Ishikawa (cell line): ENCODE data around the gene FAM83F.

Experiments
- CEBPB ChIP-seq: IDR thresholded peaks from 2 replicates; pipeline ENCODE4 v1.6.1; 2012
- CREB1 ChIP-seq: IDR thresholded peaks from 2 replicates; pipeline ENCODE4 v1.6.1; 2012; ENCODE audit warnings: low read depth
- EGR1 ChIP-seq: IDR thresholded peaks from 2 replicates; pipeline ENCODE4 v1.6.1; 2012
- EP300 ChIP-seq: IDR thresholded peaks from 2 replicates; pipeline ENCODE4 v1.6.1; 2012; ENCODE audit warnings: borderline replicate concordance
- FOXM1 ChIP-seq: IDR thresholded peaks from 2 replicates; pipeline ENCODE4 v1.6.1; 2012; ENCODE audit warnings: low read depth, borderline replicate concordance
- MAX ChIP-seq: IDR thresholded peaks from 2 replicates; pipeline ENCODE4 v1.6.1; 2012
- NFIC ChIP-seq: IDR thresholded peaks from 2 replicates; pipeline ENCODE4 v1.6.1; 2012
- RAD21 ChIP-seq: IDR thresholded peaks from 2 replicates; pipeline ENCODE4 v1.6.1; 2012; ENCODE audit warnings: low read depth
- REST ChIP-seq: IDR thresholded peaks from 2 replicates; pipeline ENCODE4 v1.6.1; 2012; ENCODE audit warnings: low read depth, mild to moderate bottlenecking
- TAF1 ChIP-seq: IDR thresholded peaks from 2 replicates; pipeline ENCODE4 v1.6.1; 2012; ENCODE audit warnings: low read depth, mild to moderate bottlenecking
- TCF12 ChIP-seq: IDR thresholded peaks from 2 replicates; pipeline ENCODE4 v1.6.1; 2012; ENCODE audit warnings: low read depth
- TEAD4 ChIP-seq: IDR thresholded peaks from 2 replicates; pipeline ENCODE4 v1.6.1; 2012
- USF1 ChIP-seq: IDR thresholded peaks from 2 replicates; pipeline ENCODE4 v1.6.1; 2012
- YY1 ChIP-seq: IDR thresholded peaks from 2 replicates; pipeline ENCODE4 v1.6.1; 2012; ENCODE audit warnings: low read depth
- ZBTB7A ChIP-seq: IDR thresholded peaks from 2 replicates; pipeline ENCODE4 v1.6.1; 2012; ENCODE audit warnings: low read depth

FAM83F gene

GRCh38 chr22:39949964-39950737, 44.6 kb upstream of the FAM83F start:
- TF ChIP-seq RAD21 (no peak), TAF1 (no peak), FOXM1 (no peak), CREB1 (no peak), MAX (no peak), EGR1 (no peak), CEBPB (no peak), USF1 (no peak), NFIC (no peak), REST (no peak), TEAD4 (no peak), YY1 (no peak), EP300 (no peak), ZBTB7A (no peak), TCF12 (no peak)

GRCh38 chr22:39952347-39952746, 42.4 kb upstream of the FAM83F start:
- TF ChIP-seq CEBPB (no peak), RAD21 (no peak), USF1 (no peak), TAF1 (no peak), FOXM1 (no peak), REST (no peak), EP300 (no peak), YY1 (no peak), EGR1 (no peak), TCF12 (no peak), ZBTB7A (no peak), MAX (no peak), NFIC (no peak), TEAD4 (no peak), CREB1 (no peak)

GRCh38 chr22:39953101-39953500, 41.7 kb upstream of the FAM83F start:
- no peak for TF ChIP-seq RAD21
- TF ChIP-seq FOXM1: no peak
- TF ChIP-seq EGR1: no peak
- no peak for TF ChIP-seq USF1
- no peak for TF ChIP-seq CREB1
- no peak for TF ChIP-seq TEAD4
- no peak for TF ChIP-seq TCF12
- no peak for TF ChIP-seq CEBPB
- no peak for TF ChIP-seq MAX
- no peak for TF ChIP-seq ZBTB7A

- no peak for TF ChIP-seq CEBPB
- no peak for TF ChIP-seq RAD21
- no peak for TF ChIP-seq TCF12
- no peak for TF ChIP-seq FOXM1
- TF ChIP-seq TEAD4: no peak
- TF ChIP-seq REST: no peak
- no peak for TF ChIP-seq TAF1
- no peak for TF ChIP-seq YY1
- TF ChIP-seq NFIC: no peak
- TF ChIP-seq CREB1: no peak
- no peak for TF ChIP-seq USF1
- TF ChIP-seq ZBTB7A: no peak
These were observed 40.1 kb upstream of the FAM83F start for GRCh38 chr22:39954584-39955055.
